ENCODE data around the gene TACR1.
A peak's percentile ranks its signal among the peaks of the same experiment; 100 is the strongest.

TACR1 gene

DNA sequence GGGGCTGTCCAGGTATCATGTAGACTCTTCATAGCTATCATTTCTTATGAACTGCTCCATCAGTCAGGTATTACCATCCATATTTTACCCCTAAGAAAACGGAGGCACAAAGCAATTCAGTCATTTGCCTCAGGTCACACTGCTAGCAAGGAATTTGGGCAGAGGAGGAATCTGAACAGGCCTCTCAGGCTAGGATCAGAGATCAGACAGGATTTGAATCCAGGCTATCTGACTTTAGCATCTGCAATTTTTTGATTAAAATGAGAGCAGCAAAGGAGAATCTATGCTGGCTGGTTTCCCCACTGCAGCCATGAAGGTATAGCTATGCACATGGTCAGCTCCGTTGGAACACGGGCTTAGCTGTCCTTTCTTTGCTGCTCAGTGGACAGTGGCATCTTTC lies 60.1 kb downstream of the TACR1 start:
- DNase-seq = no peak

GRCh38 chr2:75138528-75138927 lies 60.8 kb downstream of the TACR1 start:
- no peak for DNase-seq

DNA sequence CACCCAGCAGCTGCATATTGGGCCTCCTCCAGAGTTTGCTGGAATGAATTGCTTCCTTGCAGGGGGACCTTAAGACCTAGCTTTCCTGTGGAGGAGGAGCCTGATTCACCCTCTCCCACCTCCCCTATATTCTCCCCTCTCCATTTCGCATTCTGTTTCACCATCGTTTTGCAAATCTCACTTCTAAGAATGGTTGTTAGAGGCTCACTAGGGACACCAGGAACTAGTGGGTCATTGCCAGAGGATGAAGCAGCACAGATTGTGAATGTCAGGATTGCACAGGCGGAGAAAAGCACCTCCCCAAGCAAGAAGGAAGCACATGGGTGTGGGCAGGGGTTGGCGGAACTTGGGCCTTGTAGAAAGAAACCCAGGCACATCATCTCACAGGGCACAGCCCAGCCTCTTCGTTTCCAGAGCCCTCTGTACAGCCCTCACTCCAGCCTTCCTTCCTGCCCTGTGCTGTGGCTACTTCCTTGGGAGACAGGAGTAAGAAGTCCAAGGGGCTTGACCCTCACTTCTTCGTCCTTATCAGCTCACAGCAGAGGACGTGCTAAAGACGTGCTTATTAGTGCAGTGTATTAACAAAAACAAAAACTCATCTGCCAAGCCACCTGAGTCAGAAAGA lies 63.4 kb downstream of the TACR1 start:
- no peak for DNase-seq

- no peak for DNase-seq
Observed at GRCh38 chr2:75134860-75135259, 64.5 kb downstream of the TACR1 start.

GRCh38 chr2:75133621-75134570 lies 65.4 kb downstream of the TACR1 start:
- DNase-seq = no peak

GRCh38 chr2:75130171-75130570 lies 69.1 kb downstream of the TACR1 start:
- DNase-seq = no peak

DNA sequence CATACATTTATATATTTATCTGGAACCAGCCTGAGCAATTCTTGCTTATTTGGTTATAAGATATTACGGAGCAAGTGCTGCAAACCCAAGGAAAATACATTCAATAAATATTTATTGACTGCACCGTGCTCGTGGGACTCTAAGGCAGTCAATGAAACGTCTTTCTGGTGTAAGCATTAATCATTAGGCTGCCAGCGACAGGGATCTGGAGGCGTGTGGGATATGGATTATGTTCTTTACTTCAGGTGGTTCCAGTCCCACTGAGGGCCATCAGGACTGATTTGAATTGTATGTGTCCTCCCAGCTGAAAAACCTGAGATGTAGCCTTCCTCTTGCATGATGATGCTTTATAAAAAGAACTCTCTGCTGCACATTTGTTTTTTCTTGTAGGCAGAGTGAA lies 75.4 kb downstream of the TACR1 start:
- DNase-seq = no peak

DNA sequence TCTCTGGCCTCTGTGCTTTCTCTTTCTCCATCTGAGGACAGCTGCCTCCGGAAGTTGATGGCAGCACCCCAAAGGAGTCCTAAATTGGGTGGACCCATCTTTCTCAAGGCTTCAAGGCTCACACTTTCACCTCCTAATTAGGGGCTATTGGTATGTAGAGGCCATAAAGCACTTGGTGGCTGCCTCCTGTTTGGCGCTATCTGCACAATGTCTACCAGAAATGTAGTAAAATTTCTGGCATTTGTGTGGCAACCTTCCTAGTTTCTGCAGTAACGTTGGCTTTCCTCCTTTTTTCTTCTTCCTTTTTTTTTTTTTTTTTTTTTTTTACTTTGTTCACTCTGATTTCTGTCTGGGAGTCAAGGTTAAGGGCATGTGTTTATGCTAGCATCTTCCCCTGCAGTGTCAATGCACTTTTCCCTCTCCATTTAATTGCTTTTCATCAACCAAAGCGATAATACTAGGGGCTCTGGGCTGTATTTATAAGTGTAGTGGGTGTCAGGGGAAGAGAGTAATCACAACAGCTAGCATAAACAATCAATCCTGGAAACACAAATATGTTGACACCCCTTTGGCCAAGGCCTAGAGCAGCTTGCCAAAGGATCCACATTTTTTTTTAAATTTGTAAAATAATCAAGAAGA lies 86.0 kb downstream of the TACR1 start:
- DNase-seq = no peak

- DNase-seq = no peak
Observed at GRCh38 chr2:75108937-75109482, 90.3 kb downstream of the TACR1 start.

GRCh38 chr2:75102011-75102410 lies 97.3 kb downstream of the TACR1 start:
- no peak for DNase-seq

DNA sequence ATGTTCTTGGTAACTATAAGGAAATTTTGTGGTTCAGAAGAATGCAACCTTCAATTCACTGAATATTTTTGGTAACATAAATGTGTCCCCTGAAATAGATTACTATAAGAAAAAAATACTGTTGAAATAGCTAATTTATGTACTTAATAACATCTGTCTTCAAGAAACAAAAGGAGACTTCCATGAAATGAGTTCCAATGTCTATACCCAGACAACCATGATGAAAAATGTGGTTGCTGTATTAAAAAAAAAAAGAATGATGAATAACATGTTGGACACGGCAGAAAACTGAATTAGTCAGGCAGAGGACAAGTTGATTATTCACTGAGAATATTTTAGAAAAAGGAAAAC lies 98.5 kb downstream of the TACR1 start:
- DNase-seq = peak; percentile 55

DNA sequence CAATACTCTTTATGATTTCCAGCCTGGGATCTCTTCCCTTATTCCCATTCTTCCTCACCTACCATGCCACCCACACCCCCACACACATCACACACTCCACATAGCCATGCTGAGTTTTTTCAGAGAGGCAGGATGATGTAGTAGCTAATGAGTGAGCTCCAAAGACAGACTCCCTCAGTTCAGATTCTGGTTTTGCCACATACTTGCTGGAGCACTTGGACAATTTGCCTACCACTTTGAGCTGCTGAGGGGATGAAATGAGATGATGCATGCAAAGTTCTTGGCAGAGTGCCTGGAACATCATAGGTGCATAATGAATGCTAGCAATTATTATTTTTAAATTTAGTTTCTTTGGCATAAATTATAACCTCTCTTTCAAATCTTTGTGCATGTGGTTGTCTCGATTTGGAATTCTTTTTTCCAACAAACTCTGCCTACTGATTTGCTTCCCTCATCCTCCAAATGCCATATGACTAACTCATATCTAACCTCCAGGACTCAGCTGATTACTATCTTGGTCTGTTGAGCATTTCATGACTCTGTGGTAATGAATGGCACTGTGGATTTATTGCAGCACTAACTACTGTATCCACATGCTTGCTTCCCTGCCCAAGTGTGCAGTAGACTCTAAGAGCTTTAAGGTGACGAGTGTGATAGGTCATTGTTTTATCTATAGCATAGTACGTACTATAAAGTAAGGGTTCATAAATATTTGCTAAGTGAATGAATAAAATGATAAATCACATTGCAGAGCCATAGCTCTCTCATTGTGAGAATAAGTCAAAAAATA lies 99.1 kb downstream of the TACR1 start:
- peak; percentile 95 for DNase-seq

GRCh38 chr2:75099521-75099922 lies 99.8 kb downstream of the TACR1 start:
- DNase-seq = peak; percentile 61

DNA sequence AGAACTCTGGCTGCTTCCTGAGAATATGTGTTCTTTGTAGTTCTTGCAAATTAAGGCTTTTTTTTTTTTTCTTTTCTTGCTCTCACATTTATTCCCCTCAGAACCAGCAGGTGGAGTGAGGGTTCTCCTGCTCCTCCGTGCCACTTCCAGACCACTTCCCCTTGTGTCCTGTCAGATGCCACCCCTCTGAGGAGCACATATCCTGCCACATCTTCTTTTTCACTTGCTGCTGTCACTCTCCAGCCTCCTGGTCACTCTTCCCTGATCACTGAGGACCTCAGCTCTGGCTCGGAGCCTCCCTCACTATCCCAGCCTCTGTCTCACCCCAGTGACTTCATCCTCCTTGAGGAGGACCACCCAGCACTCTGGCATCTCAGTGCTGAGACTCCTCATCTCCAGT lies 100.5 kb downstream of the TACR1 start:
- DNase-seq = no peak

GRCh38 chr2:75097831-75098230 lies 101.5 kb downstream of the TACR1 start:
- DNase-seq = no peak

- no peak for DNase-seq
Observed at GRCh38 chr2:75094405-75094804, 104.9 kb downstream of the TACR1 start.

GRCh38 chr2:75090770-75091515 lies 108.4 kb downstream of the TACR1 start:
- DNase-seq = no peak

DNA sequence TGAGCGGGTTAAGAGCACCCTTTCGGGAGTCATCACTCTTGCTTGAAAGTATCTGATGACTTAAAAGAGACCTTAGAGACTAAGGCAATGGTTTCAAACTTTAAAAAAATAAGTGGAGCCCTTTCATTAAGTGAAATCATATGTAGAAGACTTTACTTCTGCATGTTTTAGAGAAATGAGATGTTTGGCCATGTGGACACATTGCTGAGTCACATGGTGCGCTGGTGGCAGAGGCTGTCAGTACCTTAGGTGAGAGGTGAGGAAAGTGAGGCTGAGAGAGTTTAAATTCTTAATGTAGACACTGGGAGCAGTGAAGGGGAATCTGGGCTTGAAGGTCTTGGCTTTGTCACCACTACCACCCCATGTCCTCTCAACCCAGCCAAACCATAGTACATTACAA lies 109.8 kb downstream of the TACR1 start:
- DNase-seq = no peak

GRCh38 chr2:75088791-75089190 lies 110.5 kb downstream of the TACR1 start:
- DNase-seq = no peak

- DNase-seq = no peak
Observed at GRCh38 chr2:75087736-75088135, 111.6 kb downstream of the TACR1 start.

DNA sequence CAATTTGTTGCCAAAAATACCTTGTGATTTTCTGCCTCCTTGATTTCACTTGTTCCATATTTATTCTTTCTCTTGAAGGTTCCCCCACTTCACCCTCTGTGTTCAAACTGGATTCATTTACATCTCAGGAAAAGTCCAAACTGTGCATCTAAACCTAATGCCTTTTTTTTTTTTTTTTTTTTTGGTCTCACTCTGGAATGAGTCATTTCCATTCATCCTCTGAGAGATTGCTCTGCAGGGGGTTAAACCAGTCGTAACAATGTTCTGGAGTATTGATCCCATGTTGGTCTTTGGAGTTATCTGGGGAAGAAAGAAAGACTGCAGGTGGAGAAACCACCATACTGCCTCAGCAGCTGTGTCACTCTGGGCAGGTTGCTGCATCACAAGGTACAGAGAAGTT lies 119.7 kb downstream of the TACR1 start:
- DNase-seq = no peak

- DNase-seq = no peak
Observed at GRCh38 chr2:75077909-75078308, 121.4 kb downstream of the TACR1 start.
